ENCODE measurements around the gene TNRC6A. TPM values are rescaled to one million over a fixed set of nuclear protein-coding genes. Genes with fewer than 3 reads are reported as not detected.

Gene TNRC6A
- total RNA-seq: 16.2 and 22.0 TPM in 2 replicates

GRCh38 chr16:24729243-24729950 is at the start of gene TNRC6A:
TSS of gene TNRC6A (plus strand) at chr16:24729651. CDS start at chr16:24729842, 191 bp downstream.

GRCh38 chr16:24845726-24846547 is 116.5 kb downstream of the TNRC6A start, which contains the start of gene SLC5A11:
TSS of gene SLC5A11 (plus strand) at chr16:24845963. CDS start at chr16:24858644, 12,681 bp downstream.

Other genes with a start within 250 kb of the TNRC6A start
- gene RBBP6, start 190.1 kb upstream of the TNRC6A start, total RNA-seq: 34.8 and 38.6 TPM in 2 replicates
- not detected in 2 replicates for gene SLC5A11, start 116.3 kb downstream of the TNRC6A start, total RNA-seq